Lower lobe of right lung (tissue), 2 donors: ENCODE results near the gene FAM98A. TPM values are rescaled to one million over a fixed set of nuclear protein-coding genes. Genes with fewer than 3 reads are reported as not detected.

ENCODE experiments used
- ATAC-seq, 2 donors: fragments of 200-7000 bp; cut with Tn5 transposase; one replicate each; pipeline ENCODE4 v1.9.1; 2020 to 2022; ENCODE audit warnings: mild to moderate bottlenecking in 2 of 2, moderate library complexity in 2 of 2
- DNase-seq: peaks from one replicate; pipeline ENCODE4 v3.0.0-alpha.2; 2020
- H3K27ac ChIP-seq: fragments of 200-600 bp; one replicate; pipeline ENCODE4 v1.8.0; 2022
- H3K27me3 ChIP-seq: fragments of 200-600 bp; one replicate; pipeline ENCODE4 v1.8.0; 2022; ENCODE audit warnings: low read depth
- H3K36me3 ChIP-seq: fragments of 200-600 bp; one replicate; pipeline ENCODE4 v1.8.0; 2022; ENCODE audit warnings: mild to moderate bottlenecking
- H3K4me1 ChIP-seq: fragments of 200-600 bp; one replicate; pipeline ENCODE4 v1.8.0; 2022
- H3K4me3 ChIP-seq: fragments of 200-600 bp; one replicate; pipeline ENCODE4 v1.8.0; 2022; ENCODE audit warnings: mild to moderate bottlenecking
- H3K9me3 ChIP-seq: fragments of 200-600 bp; one replicate; pipeline ENCODE4 v1.8.0; 2022
- intact Hi-C: fragments of 100-400 bp; cut with DNase I; formaldehyde crosslinking; loops from one replicate; pipeline ENCODE4 v1.11.0; 2022
- long read RNA-seq: library from polyadenylated mRNA; unstranded; transcript quantifications from one replicate; pipeline ENCODE4 v2.0.0, GENCODE V29; 2021
- total RNA-seq: library from RNA; stranded (reverse); fragmentation: NEBNext Ultra II Directional; extraction: Animal tissue kit (Norgen Biotek cat#: 25700); gene quantifications from one replicate; pipeline ENCODE4 v1.2.1, GENCODE V29; 2021
- TF ChIP-seq, protein P1 (sequence below): fragments of 200-600 bp; IDR thresholded peaks from one replicate; pipeline ENCODE4 v1.8.0; 2022; ENCODE audit warnings: antibody characterized with exemption, mild to moderate bottlenecking
- donor health status: DM: no; HTN: yes; CAD: no; lungs with severe emphysema.

Gene FAM98A
- total RNA-seq: 40.4 TPM
- long read RNA-seq, transcript FAM98A-201 (8 exons, 2,816 nt): major isoform, 14 of 19 reads
- long read RNA-seq, partial matches to known transcripts: 3 of 19 reads
- long read RNA-seq, other reads (novel, unspliced or antisense): 2 of 19 reads

GRCh38 chr2:33599175-33599942 lies at the start of gene FAM98A:
Gene FAM98A (minus strand): TSS chr2:33599299. CDS start chr2:33599221, 78 bp downstream.
- ATAC-seq (peak; percentile 99 to 100), DNase-seq (peak; percentile 99)
- H3K27ac ChIP-seq: peak within 1 kb of the TSS; percentile 84
- TF ChIP-seq, protein P1, sequence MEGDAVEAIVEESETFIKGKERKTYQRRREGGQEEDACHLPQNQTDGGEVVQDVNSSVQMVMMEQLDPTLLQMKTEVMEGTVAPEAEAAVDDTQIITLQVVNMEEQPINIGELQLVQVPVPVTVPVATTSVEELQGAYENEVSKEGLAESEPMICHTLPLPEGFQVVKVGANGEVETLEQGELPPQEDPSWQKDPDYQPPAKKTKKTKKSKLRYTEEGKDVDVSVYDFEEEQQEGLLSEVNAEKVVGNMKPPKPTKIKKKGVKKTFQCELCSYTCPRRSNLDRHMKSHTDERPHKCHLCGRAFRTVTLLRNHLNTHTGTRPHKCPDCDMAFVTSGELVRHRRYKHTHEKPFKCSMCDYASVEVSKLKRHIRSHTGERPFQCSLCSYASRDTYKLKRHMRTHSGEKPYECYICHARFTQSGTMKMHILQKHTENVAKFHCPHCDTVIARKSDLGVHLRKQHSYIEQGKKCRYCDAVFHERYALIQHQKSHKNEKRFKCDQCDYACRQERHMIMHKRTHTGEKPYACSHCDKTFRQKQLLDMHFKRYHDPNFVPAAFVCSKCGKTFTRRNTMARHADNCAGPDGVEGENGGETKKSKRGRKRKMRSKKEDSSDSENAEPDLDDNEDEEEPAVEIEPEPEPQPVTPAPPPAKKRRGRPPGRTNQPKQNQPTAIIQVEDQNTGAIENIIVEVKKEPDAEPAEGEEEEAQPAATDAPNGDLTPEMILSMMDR: peak; percentile 30
- no peaks in the 10 kb centered on the region for H3K9me3 ChIP-seq
- peak within 1 kb of the TSS; percentile 93 for H3K4me3 ChIP-seq
- no peaks in the 10 kb centered on the region for H3K27me3 ChIP-seq
- intact Hi-C loops: no loop called here
- peaks cover 25% of the 10 kb centered on the region for H3K4me1 ChIP-seq
- peaks cover 9% of the 10 kb centered on the region for H3K36me3 ChIP-seq

DNA sequence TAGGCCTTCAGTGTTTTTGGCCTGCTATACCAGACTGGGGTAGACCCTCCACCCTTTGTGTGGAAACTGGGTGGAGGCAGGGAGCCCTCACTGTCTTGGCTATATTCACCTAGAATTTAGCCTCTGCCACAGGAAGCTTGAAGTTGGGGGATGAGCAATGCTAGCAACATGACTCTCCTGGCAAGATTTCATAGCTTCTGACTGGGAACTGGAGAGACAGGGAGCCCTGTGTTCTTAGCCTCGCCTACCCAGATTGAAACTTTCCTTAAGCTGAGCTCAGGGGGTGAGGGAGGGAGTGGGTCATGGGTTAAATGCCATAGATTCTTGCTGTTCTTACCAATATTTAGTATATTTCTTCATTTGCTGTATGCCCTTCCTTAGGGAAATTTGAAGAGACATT lies 46.8 kb upstream of the FAM98A start:
- no peak for ATAC-seq
- H3K4me3 ChIP-seq: no peak overlapping the region
- TF ChIP-seq, protein P1: no peak

DNA sequence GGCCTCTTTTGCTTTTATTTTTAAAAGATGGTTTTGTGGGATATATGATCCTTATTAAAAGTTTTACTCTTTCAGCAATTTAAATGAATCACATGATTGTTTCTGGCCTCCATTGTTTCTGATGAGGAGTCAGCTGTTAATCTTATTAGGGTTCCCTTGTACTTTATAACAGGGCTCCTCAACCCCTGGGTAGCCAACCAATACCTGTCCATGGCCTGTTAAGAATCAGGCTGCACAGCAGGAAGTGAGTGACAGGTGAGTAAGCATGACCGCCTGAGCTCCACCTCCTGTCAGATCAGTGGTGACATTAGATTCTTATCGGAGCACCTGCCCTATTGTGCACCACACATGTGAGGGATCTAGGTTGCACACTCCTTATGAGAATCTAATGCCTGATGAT lies 45.1 kb upstream of the FAM98A start:
- Histone ChIP-seq H3K4me3 (no peak overlapping the region), H3K4me1 (no peaks in the 10 kb centered on the region), H3K27me3 (no peaks in the 10 kb centered on the region), H3K9me3 (no peaks in the 10 kb centered on the region), H3K27ac (no peak overlapping the region), H3K36me3 (no peaks in the 10 kb centered on the region)
- TF ChIP-seq, protein P1: no peak
- ATAC-seq (no peak), DNase-seq (no peak)
- intact Hi-C loops: no loop called here

More for the DNA sequence above, 46.8 kb upstream of the FAM98A start:
- H3K27ac ChIP-seq: no peak overlapping the region
- H3K27me3 ChIP-seq: no peaks in the 10 kb centered on the region
- H3K36me3 ChIP-seq: no peaks in the 10 kb centered on the region
- DNase-seq: no peak
- intact Hi-C loops: no loop called here
- H3K4me1 ChIP-seq: no peaks in the 10 kb centered on the region
- no peaks in the 10 kb centered on the region for H3K9me3 ChIP-seq

DNA sequence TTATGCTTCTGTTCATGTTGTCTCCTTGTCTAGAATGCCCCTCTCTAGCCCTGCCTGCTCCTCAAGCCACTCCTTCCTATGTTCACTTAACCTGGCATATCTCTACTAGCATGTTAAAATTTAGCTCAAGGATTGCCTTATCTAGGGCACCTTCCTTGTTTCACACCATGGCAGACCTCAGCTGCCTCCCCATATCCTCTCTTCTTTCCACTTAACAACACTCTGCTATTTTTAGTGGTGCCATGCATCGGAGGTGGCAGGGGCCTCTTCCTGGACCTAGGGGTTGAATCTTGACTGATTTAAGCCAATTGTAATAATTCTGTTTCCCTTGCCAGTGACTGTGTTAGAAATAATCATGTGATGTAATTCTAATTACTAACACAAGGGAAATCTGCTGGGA lies 36.9 kb upstream of the FAM98A start:
- intact Hi-C loops: no loop called here
- ATAC-seq (no peak), DNase-seq (no peak)
- no peak overlapping the region for H3K27ac ChIP-seq
- no peaks in the 10 kb centered on the region for H3K4me1 ChIP-seq
- H3K4me3 ChIP-seq: no peak overlapping the region
- TF ChIP-seq, protein P1: no peak
- H3K36me3 ChIP-seq: no peaks in the 10 kb centered on the region
- H3K27me3 ChIP-seq: no peaks in the 10 kb centered on the region
- no peaks in the 10 kb centered on the region for H3K9me3 ChIP-seq

- Histone ChIP-seq H3K4me3 (no peak overlapping the region), H3K27me3 (no peaks in the 10 kb centered on the region), H3K4me1 (no peaks in the 10 kb centered on the region), H3K27ac (no peak overlapping the region), H3K36me3 (no peaks in the 10 kb centered on the region), H3K9me3 (no peaks in the 10 kb centered on the region)
- intact Hi-C loops: no loop called here
- DNase-seq: no peak
- ATAC-seq: no peak
- TF ChIP-seq, protein P1: no peak
Measured at GRCh38 chr2:33634261-33634910, 35.3 kb upstream of the FAM98A start.
